GM19025 (cell line): ENCODE results near the gene MYO5B.
"Not testable (repeated sequence)": the region's sequence is repeated elsewhere in the genome, so short reads cannot be mapped to it uniquely, and the experiment has no call there.

Source experiments
- ATAC-seq: cut with Tn5 transposase; IDR thresholded peaks from one replicate; pipeline ENCODE4 v1.9.1; 2021; ENCODE audit warnings: mild to moderate bottlenecking, low read depth, moderate library complexity; ENCODE audit not compliant: unreplicated experiment

Gene MYO5B

DNA sequence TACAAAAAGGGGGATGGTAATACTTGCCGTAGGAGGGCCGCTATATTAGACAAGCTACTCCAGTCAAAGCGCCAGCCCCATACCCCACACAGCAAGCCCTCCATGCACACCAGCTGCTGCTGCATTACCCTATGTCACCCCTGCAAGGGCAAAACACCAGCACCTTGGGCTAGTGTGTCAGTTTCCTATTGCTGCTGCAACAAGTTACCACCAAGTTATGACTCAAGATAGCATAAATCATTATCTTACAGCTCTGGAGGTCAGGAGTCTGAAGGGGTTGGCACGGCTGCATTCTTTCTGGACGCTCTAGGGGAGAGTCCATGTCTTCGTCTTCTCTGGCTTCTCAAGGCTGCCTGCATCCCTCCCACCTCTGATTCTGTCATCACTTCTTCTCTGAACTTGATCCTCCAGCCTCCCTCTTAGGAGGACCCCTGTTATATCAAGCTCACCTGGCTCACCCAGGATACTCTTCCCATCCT, 293.0 kb downstream of the MYO5B start:
- ATAC-seq = no peak

DNA sequence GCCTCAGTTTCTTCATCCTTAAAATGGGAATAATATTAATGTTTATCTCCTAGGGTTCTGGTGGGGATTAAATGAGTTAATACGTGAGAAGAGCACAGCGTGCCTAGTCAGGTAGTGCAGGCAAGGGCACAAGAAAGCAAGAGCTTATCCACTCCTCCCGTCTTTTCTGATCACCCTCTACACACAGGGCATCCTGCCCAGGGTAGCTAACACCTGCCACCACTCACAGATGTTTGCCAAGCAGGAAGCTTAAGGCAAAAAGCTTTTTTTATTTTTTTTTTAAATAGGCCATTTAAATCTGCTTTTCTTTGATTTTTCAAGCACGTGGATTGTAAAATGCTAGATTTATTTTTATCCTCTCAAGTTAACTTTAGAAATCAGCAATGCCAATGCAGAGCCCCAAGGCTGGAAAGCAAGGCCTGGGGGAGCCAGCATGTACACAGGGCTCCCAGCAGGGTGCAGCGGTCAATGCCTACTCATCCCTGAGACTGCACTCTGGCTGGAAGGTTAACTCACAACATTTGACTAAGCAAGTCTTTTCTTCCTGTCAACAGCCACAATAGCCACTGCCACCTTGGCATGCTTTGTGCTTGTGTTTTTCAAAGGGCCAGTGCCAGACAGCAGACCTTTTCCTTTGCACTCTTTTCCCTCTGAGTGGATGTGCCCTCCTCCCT, 295.2 kb downstream of the MYO5B start:
- no peak for ATAC-seq

DNA sequence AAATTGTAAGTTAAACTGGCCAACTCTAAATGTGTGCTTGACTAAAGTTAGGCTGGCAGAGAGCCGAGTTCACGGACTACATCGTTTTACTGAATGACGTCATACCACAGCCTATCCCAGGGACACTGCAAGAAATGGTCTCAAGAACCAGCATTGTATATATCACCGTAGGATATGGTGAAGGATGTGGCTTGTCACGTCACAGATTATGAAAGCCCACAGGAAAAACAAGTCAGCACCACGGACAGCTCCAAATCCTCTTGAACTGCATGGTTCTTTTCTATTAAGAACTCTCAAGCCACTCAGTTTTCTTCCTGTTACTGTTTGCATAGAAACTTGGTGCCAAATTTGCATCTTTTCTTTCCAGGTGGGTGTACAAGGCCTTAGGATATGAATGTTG, 296.5 kb downstream of the MYO5B start:
- ATAC-seq = no peak

DNA sequence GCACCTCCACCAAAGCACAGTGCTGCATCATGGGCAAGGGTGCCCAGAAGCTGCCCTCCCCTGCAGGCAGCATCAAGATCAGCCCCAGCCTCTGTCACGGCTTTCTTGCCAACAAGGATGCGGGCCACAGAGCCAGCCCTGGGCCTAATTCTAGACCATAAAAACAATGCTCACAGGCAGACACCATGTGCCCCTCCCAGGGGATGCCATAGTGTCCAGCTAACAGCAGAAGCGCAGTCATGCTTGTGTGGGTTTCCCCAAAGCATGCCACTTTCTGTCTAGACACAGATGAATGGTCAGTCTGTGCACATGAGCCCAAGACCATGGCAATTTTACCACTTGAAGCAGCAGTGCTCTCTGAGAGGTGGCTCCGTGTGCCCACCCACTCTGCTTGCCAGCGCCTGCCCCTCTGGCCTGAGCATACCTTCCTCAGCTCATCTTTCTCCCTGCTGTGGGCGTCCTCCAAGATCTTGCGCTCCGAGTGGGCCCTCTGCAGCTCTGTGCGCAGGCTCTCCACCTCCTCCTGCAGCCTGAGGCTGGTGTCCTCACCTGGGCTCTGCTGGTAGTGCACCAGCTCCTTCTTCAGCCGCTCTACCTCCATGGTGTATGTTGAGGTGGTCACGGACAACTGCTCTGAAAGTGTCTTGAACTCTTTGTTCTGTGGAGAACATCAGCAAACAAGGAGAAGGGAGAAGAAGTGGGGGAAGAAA, 300.3 kb downstream of the MYO5B start:
- no peak for ATAC-seq

DNA sequence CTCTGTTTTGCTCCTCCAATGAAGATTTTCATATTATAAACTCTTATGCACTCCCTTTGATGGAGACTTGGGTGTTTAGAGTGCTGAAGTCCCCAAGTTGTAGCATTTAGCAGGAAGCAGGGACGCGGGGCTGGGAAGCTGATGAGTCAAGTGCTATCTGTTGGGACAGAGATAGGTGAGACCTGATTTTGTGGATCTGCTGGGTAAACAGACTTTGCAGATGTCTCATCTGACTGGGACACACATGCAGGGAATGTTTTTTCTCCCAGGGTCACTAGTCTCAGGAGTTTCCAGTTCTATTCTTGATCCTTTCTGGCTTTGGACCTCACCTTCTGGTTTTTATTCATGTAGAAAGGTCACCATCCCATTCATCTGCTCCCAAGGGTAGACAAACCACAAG, 301.9 kb downstream of the MYO5B start:
- ATAC-seq = no peak

DNA sequence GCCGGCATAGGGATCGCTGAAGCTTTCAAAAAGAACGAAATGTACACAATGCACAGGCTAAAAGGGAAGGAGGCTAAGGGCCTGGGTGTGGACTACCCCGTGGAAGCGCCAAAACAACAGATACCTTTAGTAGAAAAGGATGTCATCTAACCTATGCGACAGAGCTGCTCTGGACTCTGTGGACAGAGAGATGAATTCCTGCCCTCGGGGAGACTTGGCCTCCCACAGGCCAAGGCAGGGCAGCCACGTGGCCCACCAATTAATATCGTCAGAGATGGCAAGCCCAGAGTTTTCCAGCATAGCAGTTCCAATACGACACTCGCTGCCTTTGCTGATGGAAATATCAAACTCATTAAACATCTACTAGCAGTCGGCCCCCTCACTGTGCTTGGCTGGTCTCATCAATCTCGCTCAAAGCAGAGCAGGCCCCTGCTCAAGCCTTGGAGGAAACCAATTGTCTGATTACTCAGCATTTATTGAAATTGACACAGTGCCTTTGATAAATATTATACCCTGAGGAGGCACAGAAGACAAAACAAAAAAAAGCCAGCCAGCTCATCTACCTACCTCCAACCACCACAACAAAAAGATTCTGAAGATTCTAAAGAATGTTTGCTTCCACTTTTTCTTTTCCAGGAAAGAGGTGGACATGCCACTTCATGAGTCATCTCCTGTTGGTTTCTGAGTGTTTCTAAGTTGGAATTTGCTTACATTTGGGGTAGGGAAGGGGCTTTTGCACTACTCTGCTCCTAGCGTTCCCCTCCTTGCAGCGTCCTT, 302.6 kb downstream of the MYO5B start:
- no peak for ATAC-seq

DNA sequence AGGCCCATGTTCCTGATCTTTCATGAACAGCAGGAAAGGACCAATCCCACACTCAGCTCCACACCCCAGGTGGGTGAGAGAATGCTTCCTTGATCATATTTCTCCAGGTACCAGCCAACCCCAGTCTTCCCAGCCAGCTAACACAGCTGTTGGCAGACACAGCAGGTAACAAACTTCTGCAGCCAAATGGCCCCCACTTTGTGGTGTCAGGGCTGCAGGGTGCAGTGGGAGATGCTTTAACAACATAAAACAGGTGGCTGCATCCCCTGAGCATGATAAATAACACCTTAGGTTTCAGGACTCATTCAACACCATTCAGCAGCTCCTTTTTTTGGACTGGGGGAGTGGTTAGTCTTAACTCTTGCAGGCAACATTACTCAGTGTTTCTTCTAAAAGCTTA, 304.9 kb downstream of the MYO5B start:
- ATAC-seq = no peak

DNA sequence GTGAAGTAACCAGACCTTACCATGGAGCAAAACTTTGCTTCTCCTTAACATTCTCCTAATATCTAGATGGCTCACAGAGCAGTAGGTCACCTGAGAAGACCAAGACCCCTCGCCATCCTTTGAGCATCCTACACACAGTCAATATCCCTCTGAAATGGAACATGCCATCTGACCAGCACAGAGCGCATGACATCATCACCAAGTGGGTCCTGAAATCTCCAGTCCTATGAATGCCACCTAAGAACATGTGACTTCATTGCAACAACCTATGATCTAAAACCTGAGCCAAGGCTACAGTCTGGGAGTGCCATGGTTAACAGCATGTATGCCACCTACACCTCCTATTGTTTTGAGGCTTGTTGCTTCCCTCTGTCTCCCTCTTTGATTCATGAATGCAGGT, 305.4 kb downstream of the MYO5B start:
- not testable (repeated sequence) for ATAC-seq

DNA sequence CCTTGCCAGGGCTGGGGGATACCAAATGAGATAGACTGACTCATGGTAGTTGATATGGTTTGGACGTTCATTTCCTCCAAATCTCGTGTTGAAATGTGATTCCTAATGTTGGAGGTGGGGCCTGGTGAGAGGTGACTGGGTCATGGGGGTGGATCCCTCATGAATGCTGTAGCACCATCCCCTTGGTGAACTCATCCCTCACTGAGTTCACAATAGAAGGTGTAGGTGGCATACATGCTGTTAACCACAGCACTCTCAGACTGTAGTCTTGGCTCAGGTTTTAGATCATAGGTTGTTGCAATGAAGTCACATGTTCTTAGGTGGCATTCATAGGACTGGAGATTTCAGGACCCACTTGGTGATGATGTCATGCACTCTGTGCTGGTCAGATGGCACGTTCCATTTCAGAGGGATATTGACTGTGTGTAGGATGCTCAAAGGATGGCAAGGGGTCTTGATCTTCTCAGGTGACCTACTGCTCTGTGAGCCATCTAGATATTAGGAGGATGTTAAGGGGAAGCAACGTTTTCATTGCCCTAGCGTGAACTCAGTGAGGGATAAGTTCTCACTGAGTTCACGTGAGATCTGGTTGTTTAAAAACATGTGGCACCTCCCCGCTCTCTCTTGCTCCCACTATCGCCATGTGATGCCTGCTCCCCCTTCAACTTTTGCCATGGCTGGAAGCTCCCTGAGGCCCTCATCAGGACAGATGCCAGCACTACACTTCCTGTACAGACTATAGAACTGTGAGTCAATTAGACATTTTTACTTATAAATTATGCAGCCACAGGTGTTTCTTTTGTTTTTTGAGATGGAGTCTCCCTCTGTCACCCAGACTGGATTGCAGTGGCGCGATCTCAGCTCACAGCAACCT, 307.8 kb downstream of the MYO5B start:
- ATAC-seq = no peak

DNA sequence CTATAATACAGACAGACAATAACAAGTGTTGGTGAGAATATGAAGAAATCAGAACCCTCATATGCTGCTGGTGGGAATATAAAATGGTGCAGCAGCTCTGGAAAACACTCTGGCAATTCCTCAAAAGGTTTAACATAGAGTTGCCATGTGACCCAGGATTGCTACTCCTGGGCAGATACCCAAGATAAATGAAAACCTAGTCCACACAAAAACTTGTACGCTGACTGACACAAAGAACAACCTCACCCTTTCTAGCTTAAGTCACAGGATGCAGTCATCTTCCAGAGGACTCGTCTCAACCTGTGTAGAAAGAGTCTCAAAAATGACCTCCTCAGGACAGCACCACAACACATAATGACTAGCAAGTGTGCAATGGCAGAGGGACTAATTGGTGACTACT, 310.0 kb downstream of the MYO5B start:
- no peak for ATAC-seq

DNA sequence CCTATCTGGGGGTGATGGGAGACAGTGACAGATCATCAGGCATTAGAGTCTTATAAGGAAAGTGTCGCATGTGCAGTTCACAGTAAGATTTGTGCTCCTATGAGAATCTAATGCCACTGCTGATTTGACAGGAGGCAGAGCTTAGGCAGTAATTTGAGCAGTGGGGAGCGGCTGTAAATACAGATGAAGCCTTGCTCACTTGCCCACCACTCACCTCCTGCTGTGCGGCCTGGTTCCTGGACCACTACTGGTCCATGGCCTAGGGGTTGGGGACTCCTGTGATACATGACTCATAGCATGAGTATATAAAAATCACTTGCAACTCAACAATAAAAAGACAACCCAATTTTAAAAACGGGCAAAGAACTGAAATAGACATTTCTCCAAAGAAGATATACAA, 310.5 kb downstream of the MYO5B start:
- no peak for ATAC-seq

DNA sequence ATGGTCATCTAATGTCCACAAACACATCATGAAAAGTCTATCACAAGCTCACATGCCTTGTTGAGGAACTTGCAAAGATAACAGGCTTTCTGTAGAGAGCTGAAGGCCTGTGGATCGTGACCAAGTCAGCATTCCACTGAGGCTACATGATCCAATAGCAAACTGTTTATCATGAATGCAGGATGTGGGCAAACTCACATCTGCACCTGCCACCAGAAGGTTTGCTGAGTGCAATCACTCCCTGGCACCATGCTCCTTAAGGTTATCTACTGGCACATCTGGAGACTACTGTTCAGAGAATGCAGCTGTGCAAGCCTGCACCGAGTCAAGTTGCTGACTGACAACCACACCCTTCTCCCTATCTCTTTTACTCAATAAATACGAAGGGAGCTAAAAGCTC, 314.3 kb downstream of the MYO5B start:
- no peak for ATAC-seq

DNA sequence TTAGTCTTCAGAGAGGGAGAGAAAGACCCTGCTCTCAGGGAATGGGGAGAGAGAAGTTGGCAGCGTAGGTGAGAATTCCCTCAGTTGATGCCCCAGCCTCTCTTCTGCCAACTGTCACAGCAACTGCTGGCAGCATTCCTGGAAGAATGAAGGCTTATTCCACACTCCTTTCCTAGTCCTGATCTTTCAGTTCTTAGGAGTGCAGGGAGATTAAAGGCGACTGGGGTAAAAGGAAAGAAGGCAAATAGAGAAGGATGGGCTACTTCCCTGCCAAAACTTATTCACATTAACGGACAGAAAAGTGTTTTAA, 315.7 kb downstream of the MYO5B start:
- no peak for ATAC-seq

DNA sequence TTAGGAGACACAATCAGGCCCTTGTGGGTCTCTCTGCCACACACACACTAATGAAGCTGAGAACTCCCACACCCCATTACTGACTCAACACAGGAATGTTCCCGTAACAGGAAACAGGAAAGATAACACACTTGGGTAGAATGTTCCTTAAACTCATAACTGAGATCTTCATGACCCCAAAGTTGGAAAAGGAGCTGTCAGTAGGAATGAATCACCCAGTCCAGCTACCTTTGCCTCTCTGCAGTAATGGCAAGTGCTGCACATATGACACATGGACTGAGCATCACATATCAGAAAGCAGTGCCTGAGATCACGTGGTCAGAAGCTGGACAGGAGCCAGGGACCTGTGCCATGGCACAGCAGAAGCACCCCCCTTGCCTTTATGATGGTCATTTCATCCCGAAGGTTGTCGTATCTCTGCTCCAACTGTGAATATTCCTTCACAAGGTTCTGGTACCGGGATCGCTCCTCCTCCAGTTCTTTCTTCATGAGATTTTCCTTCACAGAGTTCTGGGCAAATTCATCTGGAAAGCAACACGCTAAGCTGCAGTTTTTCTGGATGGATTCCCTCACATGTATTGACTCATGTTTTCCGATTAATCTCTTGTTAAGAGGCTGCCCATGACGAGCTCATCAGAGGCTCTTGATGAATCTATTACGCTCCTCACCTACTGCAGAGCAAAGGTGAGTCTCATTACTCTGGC, 316.2 kb downstream of the MYO5B start:
- ATAC-seq = no peak

DNA sequence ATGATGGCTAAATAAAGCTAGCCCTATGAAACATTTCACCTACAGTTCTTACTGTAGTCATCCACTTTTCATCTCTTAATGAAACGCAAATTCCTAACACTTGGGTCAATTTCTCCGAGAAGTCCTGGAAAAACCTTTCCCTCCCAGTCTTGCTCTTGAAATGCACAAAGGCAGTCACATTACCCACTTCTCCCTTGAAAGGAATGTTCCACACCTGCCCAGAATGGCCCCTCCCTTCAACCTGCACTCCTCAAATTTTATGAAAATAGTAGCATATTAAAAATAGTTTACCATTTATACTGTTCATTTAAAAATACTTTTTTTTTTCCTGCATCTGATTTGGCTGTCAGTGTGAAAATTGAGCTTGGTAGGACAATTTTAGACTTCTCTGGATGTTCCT, 316.9 kb downstream of the MYO5B start:
- ATAC-seq = no peak

DNA sequence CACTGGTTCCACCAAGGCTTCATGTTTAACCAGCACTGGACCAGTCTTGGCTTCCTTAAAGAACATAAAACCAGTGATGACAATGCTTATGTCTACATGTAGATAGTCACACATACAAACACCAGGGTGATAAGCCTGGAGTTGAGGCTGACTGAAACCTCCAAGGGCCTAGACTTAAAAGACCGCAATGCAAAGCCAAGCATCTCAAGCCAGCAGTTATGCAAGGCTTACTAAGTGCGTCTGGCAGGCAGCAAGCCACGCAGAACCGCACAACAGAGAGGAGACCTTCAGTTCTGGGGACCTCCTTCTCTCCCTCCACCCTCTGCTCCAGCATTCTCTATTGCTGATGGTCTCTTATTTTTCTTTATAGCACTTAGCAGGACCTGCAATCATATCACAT, 318.4 kb downstream of the MYO5B start:
- no peak for ATAC-seq

DNA sequence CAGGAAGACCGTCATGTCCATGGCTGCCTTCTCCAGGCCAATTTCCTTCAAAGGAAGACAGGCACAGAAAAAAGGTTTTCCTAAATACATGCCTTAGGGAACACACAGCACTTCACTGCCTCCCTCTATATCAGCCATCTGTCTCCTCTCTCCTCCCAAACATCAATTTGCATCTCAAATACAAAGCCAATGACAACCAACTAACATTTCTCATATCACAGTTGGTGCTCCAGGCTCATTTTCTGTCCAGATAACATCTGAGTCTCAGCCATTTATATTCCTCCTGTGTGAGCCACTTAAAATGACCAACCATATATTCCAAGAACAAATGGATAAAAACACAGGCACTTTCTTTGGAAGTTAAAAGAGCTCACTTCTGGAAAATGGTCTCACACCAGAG, 319.2 kb downstream of the MYO5B start:
- no peak for ATAC-seq

DNA sequence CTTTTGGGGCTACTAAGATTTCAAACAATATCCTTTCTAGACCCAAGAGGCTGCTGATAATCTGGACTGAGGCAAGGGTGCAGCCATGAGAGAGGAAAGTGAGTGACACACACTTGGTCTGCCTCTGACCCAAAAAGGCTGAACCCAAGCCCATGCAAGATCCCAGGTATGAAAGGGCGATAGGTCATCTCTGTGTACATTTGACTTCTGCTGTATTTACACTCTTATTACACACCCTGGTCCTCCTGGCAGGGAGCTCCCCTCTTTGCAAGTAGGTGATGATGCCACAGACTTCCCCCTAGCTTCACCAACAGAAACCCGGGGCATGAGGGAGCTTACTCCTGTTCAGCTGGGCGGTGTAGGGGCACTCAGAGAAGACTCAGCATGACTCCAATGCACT, 319.8 kb downstream of the MYO5B start:
- no peak for ATAC-seq

DNA sequence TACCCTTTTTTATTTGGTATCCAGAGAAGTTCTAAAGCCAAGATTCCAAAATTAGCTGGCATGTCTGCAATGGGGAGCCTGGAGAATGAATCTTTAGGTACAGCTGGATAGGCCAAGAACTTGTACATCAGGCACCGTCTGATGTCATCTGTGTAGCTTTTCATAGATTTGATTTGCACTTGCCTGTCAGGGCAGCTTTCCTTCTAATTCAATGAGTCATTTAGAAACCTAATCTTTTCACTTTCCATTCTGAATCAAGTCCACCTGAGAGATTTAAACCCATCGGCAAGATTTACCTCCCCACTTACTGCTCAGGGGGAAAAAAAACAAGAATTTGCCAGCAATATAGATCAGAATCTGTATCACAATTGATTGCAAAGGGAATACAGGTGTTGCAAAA, 320.7 kb downstream of the MYO5B start:
- ATAC-seq = no peak

DNA sequence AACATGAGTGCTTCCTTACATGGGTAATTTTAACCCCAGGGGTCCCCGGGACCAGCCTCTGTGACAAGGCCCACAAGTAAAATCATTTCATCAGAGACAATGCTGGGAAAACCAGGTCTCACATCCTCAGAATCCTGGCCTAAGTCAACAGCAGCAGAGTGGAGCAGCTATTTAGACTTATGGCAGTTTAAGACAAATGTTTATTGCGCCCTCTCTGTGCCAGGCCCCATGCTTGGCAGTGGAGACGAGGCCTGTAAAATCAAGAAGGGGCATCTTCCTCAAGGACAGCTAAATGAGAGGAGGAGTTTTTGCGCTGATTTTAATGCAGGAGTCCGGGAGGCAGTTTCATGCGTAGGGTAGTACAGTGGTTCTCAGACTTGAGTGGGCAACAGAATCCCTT, 325.6 kb downstream of the MYO5B start:
- no peak for ATAC-seq
